Central memory CD8-positive, alpha-beta T cell (primary cell): ENCODE results near the gene DDX24.

ENCODE experiments used
- ATAC-seq: fragments of 150-1000 bp; cut with Tn5 transposase; replicated peaks from 2 replicates; pipeline ENCODE4 v1.10.0; 2022; ENCODE audit warnings: mild to moderate bottlenecking, moderate FRiP score, moderate number of reproducible peaks; ENCODE audit not compliant: poor library complexity, severe bottlenecking; ENCODE audit errors: extremely low read depth
- DNase-seq, 2 donors: peaks; one replicate each; pipeline ENCODE4 v3.0.0; 2021; ENCODE audit warnings: low spot score in 2 of 2
- H3K27ac Mint-ChIP-seq: one replicate; pipeline ENCODE4 v1.8.0; 2022; ENCODE audit warnings: low read depth, mild to moderate bottlenecking, moderate library complexity, mixed read lengths
- H3K27me3 Mint-ChIP-seq: one replicate; pipeline ENCODE4 v1.8.0; 2022; ENCODE audit warnings: mixed read lengths
- H3K36me3 Mint-ChIP-seq: one replicate; pipeline ENCODE4 v1.8.0; 2022; ENCODE audit warnings: mild to moderate bottlenecking, moderate library complexity, mixed read lengths; ENCODE audit not compliant: insufficient read depth
- H3K4me1 Mint-ChIP-seq: one replicate; pipeline ENCODE4 v1.8.0; 2022; ENCODE audit warnings: mixed read lengths
- H3K4me3 Mint-ChIP-seq: one replicate; pipeline ENCODE4 v1.8.0; 2022; ENCODE audit warnings: mild to moderate bottlenecking, moderate library complexity, mixed read lengths
- H3K9me3 Mint-ChIP-seq: one replicate; pipeline ENCODE4 v1.8.0; 2022; ENCODE audit warnings: mixed read lengths

DDX24 gene

DNA sequence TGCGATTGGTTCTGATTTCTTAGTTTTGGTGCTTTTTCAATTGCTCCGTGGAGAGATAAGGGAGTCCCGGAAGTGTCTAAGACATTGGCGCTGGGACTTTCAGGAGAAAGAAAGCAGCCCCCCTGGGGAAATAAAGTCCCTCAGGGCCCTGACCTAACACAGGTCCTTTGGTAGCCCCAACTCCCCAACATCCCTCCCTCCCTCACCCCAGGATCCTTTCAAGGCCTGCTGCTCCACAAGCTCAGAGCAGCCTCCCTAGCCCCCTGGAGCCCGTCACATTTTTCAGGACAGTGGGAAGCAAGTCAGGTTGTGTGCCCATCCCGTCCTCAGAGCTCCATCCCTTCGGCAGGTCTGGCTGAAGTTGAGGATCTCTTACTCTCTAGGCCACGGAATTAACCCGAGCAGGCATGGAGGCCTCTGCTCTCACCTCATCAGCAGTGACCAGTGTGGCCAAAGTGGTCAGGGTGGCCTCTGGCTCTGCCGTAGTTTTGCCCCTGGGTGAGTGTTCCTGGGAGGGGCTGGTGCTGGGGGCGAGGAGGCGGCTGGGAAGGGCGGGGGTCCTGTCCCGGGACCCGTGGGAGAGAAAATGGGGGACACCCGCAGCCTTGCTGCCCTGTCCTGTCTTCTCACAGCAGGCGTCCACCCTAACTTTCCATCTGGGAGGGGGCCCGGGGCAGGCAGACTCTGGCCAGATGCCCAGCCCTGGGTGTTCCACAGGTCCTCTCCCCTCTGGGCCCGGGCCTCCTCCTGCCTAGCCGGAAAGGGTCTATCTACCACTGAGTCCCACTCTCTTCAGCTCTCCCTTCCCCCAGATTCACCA is 30.5 kb upstream of the DDX24 start:
- ATAC-seq (no peak), DNase-seq (no peak)
- Mint-ChIP-seq H3K9me3 (no peaks in the 10 kb centered on the region), H3K36me3 (peaks cover 5% of the 10 kb centered on the region), H3K4me3 (no peak overlapping the region), H3K27ac (no peak overlapping the region), H3K27me3 (peaks cover 48% of the 10 kb centered on the region), H3K4me1 (no peaks in the 10 kb centered on the region)

DNA sequence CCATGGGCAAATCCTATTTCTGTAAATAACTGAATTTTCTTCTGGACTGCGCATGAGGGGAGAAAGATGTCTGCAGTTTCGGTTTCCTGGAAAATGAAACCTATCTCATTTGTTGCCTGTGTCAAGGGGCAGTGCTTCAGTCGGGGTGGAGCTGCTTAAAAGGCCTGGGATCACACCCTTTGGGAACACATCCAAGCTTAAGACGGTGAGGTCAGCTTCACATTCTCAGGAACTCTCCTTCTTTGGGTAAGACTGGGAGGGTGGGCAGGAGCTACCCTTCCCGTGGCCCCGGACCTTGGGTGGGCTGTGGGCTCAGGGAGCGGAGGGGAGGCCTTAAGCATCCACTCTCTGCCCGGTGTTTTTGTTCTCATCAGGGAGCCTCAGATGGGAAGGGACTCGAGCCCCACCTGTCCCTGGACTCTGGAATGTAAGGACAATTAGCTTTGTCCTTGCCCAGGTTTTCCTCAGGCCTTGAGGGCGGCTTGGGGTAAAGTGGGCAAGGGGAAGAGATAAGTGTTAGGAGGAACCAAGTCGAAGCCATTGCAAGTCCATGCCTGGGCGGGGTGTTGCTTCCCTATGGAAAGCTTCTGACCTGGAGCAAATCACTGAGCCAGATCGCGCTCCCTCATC is 29.7 kb upstream of the DDX24 start, which contains the start of gene IFI27:
Gene IFI27 (plus strand): TSS at position 185 of the 630 bp plus-strand sequence.
- no peak for ATAC-seq
- no peak within 1 kb of the TSS for H3K4me3 Mint-ChIP-seq
- H3K4me1 Mint-ChIP-seq, result no peaks in the 10 kb centered on the region
- no peak for DNase-seq
- no peaks in the 10 kb centered on the region for H3K9me3 Mint-ChIP-seq
- H3K27me3 Mint-ChIP-seq, result peaks cover 40% of the 10 kb centered on the region
- peaks cover 5% of the 10 kb centered on the region for H3K36me3 Mint-ChIP-seq
- peak within 1 kb of the TSS; percentile 33 for H3K27ac Mint-ChIP-seq

DNA sequence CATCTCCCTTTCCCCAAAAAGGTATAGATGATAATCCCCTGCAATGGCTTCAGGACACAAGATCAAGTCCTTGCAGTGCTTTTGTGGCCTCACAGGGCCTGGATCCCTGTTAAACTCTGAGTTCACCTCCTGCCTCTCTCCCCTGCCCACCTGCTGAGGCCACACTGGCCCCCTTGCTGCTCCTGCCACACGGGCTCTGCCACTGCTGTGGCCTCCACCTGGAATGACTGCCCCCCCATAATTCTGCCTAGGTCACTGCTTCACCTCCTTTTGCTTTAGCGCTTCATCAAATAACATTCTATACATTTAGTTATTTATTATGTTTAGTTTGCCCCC is 28.9 kb upstream of the DDX24 start:
- Mint-ChIP-seq H3K9me3 (no peaks in the 10 kb centered on the region), H3K4me3 (no peak overlapping the region), H3K27me3 (peaks cover 32% of the 10 kb centered on the region), H3K36me3 (peaks cover 4% of the 10 kb centered on the region), H3K27ac (peak overlapping the region; percentile 33), H3K4me1 (no peaks in the 10 kb centered on the region)
- ATAC-seq (no peak), DNase-seq (no peak)

DNA sequence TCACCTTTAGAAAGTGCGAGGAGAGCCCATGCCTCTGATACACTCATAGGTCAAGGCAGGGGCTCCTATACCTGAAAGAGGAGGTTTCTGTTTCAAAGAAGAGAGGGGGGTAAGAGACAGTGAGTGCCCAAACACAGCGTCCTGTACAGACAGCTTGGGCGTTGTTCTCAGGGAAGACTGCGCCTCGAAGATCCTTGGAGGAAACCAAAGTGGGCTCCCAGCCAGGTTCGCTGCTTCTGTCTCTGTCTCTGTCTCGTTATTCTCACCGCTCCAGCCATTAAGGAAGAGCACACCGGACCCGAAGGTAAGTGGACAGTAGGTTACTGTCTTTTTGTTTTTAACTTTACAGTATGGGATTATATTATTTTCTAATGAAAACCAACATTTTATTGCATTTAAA is 23.7 kb upstream of the DDX24 start:
- Mint-ChIP-seq H3K27me3 (no peaks in the 10 kb centered on the region), H3K9me3 (no peaks in the 10 kb centered on the region), H3K4me3 (no peak overlapping the region), H3K27ac (no peak overlapping the region), H3K36me3 (no peaks in the 10 kb centered on the region), H3K4me1 (no peaks in the 10 kb centered on the region)
- ATAC-seq (no peak), DNase-seq (no peak)

DNA sequence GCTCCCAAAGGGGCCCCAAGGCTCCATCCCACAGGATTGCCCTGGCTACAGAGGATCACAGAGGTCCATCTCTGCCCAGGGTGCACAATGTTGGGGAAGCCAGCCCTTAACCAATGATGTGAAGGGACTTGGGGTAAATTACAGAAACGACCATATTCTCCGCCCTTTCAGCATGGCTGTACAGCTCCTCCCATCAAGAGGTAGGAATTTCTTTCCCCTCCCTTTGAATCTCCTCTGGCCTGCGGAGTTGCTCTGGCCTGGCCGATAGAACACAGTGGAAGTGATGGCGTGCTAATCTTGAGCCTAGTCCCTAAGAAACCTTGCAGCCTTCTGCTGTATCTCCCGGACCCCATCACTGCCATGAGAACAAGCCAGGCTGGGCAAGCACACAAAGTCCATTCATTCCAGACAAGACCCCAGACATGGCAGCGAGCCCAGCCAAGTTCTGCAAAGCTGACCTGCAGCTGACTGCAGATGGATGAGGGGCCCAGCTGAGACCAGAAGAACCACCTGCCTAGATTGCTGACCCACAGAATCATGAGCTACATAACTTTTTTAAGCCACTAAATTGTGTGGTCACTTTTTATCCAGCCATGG is 22.6 kb upstream of the DDX24 start:
- Mint-ChIP-seq H3K9me3 (no peaks in the 10 kb centered on the region), H3K4me1 (no peaks in the 10 kb centered on the region), H3K27me3 (no peaks in the 10 kb centered on the region), H3K27ac (no peak overlapping the region), H3K36me3 (no peaks in the 10 kb centered on the region), H3K4me3 (no peak overlapping the region)
- no peak for DNase-seq
- no peak for ATAC-seq

DNA sequence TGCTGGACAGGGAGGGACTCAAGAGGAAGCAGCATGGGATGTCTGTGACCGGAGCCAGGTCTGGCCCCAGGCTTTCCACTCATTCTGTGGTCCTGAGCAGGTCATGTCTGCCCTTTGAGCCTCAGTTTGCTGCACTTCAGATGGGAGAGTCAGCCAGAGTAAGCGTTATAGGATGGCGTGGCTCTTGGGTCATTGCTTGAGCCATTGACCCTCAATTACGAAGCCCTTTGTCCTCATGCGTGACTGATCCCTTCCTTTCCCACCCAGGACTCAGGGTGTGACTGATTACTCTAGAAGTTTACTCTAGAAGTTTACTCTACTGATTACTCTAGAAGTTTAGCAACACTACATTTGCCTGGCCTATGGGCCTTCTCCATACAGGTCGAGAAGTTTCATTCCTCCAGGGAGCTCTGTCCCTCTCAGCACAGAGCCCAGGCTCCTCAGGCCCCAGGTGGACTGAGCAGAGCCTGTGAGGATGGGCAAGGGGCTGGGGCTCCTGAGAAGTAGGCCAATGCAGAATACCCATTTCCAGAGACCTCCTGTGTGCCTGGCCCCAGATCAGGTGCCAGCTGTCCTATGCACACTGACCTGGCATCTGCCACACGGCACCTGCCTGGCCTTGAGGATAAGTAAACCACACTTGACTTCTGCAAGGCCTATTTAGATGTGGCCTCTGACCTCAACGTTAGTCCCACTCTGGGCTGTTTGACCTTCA is 21.9 kb upstream of the DDX24 start:
- DNase-seq (no peak), ATAC-seq (no peak)
- no peaks in the 10 kb centered on the region for H3K4me1 Mint-ChIP-seq
- no peaks in the 10 kb centered on the region for H3K9me3 Mint-ChIP-seq
- H3K4me3 Mint-ChIP-seq, result no peak overlapping the region
- H3K36me3 Mint-ChIP-seq, result no peaks in the 10 kb centered on the region
- no peak overlapping the region for H3K27ac Mint-ChIP-seq
- no peaks in the 10 kb centered on the region for H3K27me3 Mint-ChIP-seq

DNA sequence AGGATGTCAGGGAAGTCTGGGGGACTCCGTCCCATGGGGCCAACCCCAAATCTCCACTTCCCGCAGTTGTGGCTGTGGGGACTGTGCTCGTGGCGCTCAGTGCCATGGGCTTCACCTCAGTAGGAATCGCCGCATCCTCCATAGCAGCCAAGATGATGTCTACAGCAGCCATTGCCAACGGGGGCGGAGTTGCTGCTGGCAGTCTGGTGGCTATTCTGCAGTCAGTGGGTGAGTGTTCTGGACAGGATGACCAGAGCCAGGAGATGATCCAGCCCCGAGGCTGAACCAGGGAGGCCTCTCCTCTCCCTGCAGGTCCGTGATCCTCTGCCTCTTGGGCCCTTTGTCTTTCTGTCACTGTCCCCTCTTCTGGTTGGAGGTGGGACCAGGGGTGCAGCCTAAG is 20.7 kb upstream of the DDX24 start:
- no peaks in the 10 kb centered on the region for H3K36me3 Mint-ChIP-seq
- H3K4me1 Mint-ChIP-seq, result no peaks in the 10 kb centered on the region
- no peaks in the 10 kb centered on the region for H3K27me3 Mint-ChIP-seq
- no peaks in the 10 kb centered on the region for H3K9me3 Mint-ChIP-seq
- no peak for ATAC-seq
- H3K27ac Mint-ChIP-seq, result no peak overlapping the region
- no peak for DNase-seq
- H3K4me3 Mint-ChIP-seq, result no peak overlapping the region

DNA sequence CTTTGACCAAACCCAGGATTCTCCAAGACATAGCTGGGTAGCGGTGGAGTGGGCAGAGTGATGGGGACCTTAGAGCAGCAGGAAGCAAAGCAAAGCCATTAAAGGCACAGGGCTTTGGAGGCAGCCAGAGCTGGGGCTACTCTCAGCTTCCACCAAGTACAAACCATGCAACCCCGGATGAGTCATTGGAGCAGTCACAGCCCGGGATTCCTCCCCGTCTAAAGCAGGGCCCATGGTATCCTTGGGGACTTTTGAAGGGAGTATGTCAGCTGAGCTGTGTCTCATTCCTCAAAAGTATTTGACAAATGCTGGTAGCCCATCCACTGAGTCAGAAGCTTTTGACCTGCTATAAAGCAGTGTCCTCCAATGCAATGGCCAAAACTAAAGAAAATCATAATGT is 19.8 kb upstream of the DDX24 start:
- no peak overlapping the region for H3K4me3 Mint-ChIP-seq
- no peak for ATAC-seq
- H3K27me3 Mint-ChIP-seq, result no peaks in the 10 kb centered on the region
- H3K9me3 Mint-ChIP-seq, result no peaks in the 10 kb centered on the region
- H3K4me1 Mint-ChIP-seq, result no peaks in the 10 kb centered on the region
- no peak for DNase-seq
- H3K36me3 Mint-ChIP-seq, result no peaks in the 10 kb centered on the region
- H3K27ac Mint-ChIP-seq, result no peak overlapping the region

DNA sequence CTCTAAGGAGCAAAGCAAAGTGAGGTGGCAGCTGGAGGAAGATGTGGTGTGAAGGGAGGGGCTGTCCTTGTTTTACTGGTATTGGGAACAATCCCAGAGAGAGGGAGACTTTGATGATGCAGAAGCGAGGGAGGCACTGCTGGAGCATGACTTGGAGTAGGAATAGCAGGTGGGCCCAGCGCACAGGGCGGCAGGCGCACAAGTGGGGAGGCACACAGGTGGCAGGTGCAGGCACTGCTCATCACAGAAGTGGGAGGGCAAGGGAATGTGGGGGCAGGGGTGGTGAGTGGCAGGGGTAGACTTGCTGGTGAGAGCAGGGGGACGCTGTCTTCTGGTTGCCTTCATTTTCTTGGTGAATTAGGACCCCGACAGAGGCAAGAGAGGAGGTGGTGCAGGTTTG is 18.0 kb upstream of the DDX24 start:
- no peak overlapping the region for H3K4me3 Mint-ChIP-seq
- H3K27me3 Mint-ChIP-seq, result no peaks in the 10 kb centered on the region
- ATAC-seq, result no peak
- no peaks in the 10 kb centered on the region for H3K36me3 Mint-ChIP-seq
- H3K4me1 Mint-ChIP-seq, result no peaks in the 10 kb centered on the region
- DNase-seq, result no peak
- H3K9me3 Mint-ChIP-seq, result no peaks in the 10 kb centered on the region
- no peak overlapping the region for H3K27ac Mint-ChIP-seq

DNA sequence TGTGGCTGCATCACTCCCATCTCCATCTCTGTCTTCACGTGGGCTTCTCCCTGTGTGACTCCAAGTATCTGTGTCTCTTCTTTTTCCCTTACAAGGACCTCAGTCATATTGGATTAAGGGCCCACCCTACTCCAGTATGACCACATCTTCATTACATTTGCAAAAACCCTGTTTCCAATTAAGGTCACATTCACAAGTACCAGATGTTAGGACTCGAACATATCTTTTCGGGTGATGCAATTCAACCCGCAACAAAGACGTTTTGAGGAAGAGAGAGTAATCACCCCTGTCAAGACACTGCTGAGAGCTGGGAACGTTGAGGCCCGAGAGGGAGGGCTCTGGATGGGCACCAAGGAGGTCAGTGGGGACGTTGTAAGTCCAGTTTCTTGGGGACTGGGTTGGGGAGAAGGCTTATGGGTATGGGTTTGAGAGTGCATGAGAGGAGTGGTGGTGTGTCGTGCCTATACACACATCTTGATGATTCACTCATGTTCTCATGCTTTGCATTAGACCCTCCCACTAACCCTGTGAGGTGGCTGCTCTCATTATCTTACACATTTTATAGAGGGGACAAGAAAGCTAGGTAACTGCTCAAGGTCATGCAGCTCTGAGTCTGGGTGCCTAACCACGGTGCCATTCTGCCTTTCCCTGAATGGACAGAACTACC is 17.5 kb upstream of the DDX24 start:
- no peak overlapping the region for H3K27ac Mint-ChIP-seq
- no peaks in the 10 kb centered on the region for H3K9me3 Mint-ChIP-seq
- ATAC-seq, result no peak
- no peaks in the 10 kb centered on the region for H3K4me1 Mint-ChIP-seq
- H3K27me3 Mint-ChIP-seq, result no peaks in the 10 kb centered on the region
- DNase-seq, result no peak
- H3K4me3 Mint-ChIP-seq, result no peak overlapping the region
- no peaks in the 10 kb centered on the region for H3K36me3 Mint-ChIP-seq

DNA sequence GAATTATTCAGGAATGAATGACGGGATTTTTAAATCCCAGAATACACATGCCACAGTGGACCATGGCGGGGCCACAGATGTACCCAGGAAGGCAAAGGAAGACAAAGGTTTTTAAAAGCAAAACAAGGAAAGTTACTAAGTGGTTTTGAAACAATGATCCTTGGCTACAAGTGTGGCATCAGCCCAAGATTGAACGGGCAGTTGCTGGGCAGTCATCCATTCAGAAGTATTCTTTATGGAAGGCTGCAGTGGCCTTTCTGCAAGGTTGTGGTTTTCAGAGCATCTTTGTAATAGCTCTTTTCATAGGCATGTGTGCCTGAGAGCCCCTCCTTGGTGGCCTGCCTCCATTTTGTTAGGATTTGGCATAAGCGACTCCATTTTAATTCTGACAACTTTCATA is 16.1 kb upstream of the DDX24 start:
- Mint-ChIP-seq H3K9me3 (no peaks in the 10 kb centered on the region), H3K27me3 (no peaks in the 10 kb centered on the region), H3K36me3 (no peaks in the 10 kb centered on the region), H3K27ac (no peak overlapping the region), H3K4me3 (no peak overlapping the region), H3K4me1 (no peaks in the 10 kb centered on the region)
- ATAC-seq (no peak), DNase-seq (no peak)

DNA sequence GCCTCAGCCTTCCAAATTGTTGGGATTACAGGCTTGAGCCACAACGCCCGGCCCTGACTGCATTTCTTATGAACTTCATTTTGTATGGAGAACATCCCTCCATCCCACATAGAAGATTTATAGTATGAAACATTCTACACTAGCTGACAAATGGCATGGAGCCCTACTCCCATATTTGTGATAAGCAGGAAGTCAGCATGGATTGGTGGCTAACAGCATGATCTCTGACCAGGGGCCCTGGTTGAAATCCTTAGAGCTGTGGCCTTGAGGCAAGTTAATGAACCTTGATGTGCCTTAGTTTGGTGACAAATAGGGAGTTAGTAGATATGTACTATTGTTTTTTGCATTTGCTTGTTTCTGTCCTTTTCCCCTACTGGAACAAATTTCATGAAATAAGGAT is 12.4 kb upstream of the DDX24 start:
- DNase-seq (no peak), ATAC-seq (no peak)
- H3K4me1 Mint-ChIP-seq, result no peaks in the 10 kb centered on the region
- no peaks in the 10 kb centered on the region for H3K9me3 Mint-ChIP-seq
- no peaks in the 10 kb centered on the region for H3K27me3 Mint-ChIP-seq
- H3K36me3 Mint-ChIP-seq, result no peaks in the 10 kb centered on the region
- no peak overlapping the region for H3K4me3 Mint-ChIP-seq
- H3K27ac Mint-ChIP-seq, result no peak overlapping the region
